Neural crest cell (in vitro differentiated cells): ENCODE results near the gene SS18L1. TPM values are rescaled to one million over a fixed set of nuclear protein-coding genes. Genes with fewer than 3 reads are reported as not detected.

Experiments used
- DNase-seq: peaks from one replicate; pipeline ENCODE4 v3.0.0; 2021; ENCODE audit warnings: low read depth, mixed read lengths, low spot score
- H3K27ac Mint-ChIP-seq: one replicate; pipeline ENCODE4 v1.8.0; 2021; ENCODE audit warnings: mild to moderate bottlenecking, mixed read lengths; ENCODE audit not compliant: unreplicated experiment
- H3K27me3 Mint-ChIP-seq: 2 replicates; pipeline ENCODE4 v1.8.0; 2021; ENCODE audit warnings: low read depth, mild to moderate bottlenecking, mixed read lengths
- H3K36me3 Mint-ChIP-seq: 2 replicates; pipeline ENCODE4 v1.8.0; 2021; ENCODE audit warnings: low read depth, mild to moderate bottlenecking, mixed read lengths
- H3K4me1 Mint-ChIP-seq: 2 replicates; pipeline ENCODE4 v1.8.0; 2021; ENCODE audit warnings: mixed read lengths
- H3K4me3 Mint-ChIP-seq: one replicate; pipeline ENCODE4 v1.8.0; 2021; ENCODE audit warnings: mild to moderate bottlenecking, mixed read lengths
- H3K9me3 Mint-ChIP-seq: 2 replicates; pipeline ENCODE4 v1.8.0; 2021; ENCODE audit warnings: mixed read lengths
- total RNA-seq: library from RNA; stranded (reverse); gene quantifications from 2 replicates; pipeline ENCODE4 v1.2.1, GENCODE V29; 2021
- TF ChIP-seq, protein P1 (sequence below): fragments of 200-600 bp; sonication (generic); conservative IDR thresholded peaks from 2 replicates; pipeline ENCODE4 v1.5.0; 2021; ENCODE audit warnings: antibody characterized with exemption, mild to moderate bottlenecking

The SS18L1 gene
- total RNA-seq, 1 donor from 2014 or later: 30.0 TPM

DNA sequence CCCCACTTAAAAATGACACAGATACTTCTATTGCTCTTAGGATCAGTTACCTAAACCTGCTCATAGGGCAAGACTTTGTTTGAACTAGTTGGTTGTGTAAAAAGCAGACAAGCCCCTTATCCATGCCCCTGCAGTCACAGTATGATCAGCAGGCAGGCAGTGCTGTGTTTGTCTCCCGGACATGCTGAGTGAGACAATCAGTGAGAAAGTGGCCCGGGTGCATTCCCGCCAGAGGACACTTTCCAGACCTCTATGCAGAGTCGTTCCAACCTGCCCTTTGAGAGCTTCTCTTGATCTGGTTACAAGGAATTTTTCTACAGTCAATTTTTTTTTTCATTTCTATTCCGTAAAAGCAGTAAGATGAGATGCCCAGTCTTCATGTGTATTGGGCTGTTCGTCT is 15.1 kb upstream of the SS18L1 start:
- H3K27me3 Mint-ChIP-seq: no peaks in the 10 kb centered on the region
- DNase-seq: no peak
- H3K9me3 Mint-ChIP-seq: no peaks in the 10 kb centered on the region
- peaks cover 12% of the 10 kb centered on the region for H3K4me1 Mint-ChIP-seq
- H3K4me3 Mint-ChIP-seq: peak overlapping the region; percentile 28
- TF ChIP-seq, protein P1, sequence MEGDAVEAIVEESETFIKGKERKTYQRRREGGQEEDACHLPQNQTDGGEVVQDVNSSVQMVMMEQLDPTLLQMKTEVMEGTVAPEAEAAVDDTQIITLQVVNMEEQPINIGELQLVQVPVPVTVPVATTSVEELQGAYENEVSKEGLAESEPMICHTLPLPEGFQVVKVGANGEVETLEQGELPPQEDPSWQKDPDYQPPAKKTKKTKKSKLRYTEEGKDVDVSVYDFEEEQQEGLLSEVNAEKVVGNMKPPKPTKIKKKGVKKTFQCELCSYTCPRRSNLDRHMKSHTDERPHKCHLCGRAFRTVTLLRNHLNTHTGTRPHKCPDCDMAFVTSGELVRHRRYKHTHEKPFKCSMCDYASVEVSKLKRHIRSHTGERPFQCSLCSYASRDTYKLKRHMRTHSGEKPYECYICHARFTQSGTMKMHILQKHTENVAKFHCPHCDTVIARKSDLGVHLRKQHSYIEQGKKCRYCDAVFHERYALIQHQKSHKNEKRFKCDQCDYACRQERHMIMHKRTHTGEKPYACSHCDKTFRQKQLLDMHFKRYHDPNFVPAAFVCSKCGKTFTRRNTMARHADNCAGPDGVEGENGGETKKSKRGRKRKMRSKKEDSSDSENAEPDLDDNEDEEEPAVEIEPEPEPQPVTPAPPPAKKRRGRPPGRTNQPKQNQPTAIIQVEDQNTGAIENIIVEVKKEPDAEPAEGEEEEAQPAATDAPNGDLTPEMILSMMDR: no peak
- peaks cover 30% of the 10 kb centered on the region for H3K36me3 Mint-ChIP-seq
- H3K27ac Mint-ChIP-seq: no peak overlapping the region

- no peaks in the 10 kb centered on the region for H3K27me3 Mint-ChIP-seq
- TF ChIP-seq, protein P1: no peak
- no peaks in the 10 kb centered on the region for H3K9me3 Mint-ChIP-seq
- DNase-seq: no peak
- no peak overlapping the region for H3K4me3 Mint-ChIP-seq
- no peaks in the 10 kb centered on the region for H3K4me1 Mint-ChIP-seq
- peaks cover 27% of the 10 kb centered on the region for H3K36me3 Mint-ChIP-seq
- no peak overlapping the region for H3K27ac Mint-ChIP-seq
These were observed 13.6 kb upstream of the SS18L1 start for GRCh38 chr20:62129731-62130531.

GRCh38 chr20:62131560-62132320 is 11.8 kb upstream of the SS18L1 start:
- Mint-ChIP-seq H3K36me3 (peaks cover 27% of the 10 kb centered on the region), H3K27me3 (no peaks in the 10 kb centered on the region), H3K4me1 (no peaks in the 10 kb centered on the region), H3K27ac (peak overlapping the region; percentile 53), H3K4me3 (peak overlapping the region; percentile 44), H3K9me3 (no peaks in the 10 kb centered on the region)
- no peak for DNase-seq
- TF ChIP-seq, protein P1: no peak

GRCh38 chr20:62132421-62132820 is 11.1 kb upstream of the SS18L1 start:
- H3K4me3 Mint-ChIP-seq: no peak overlapping the region
- no peaks in the 10 kb centered on the region for H3K27me3 Mint-ChIP-seq
- no peak for DNase-seq
- TF ChIP-seq, protein P1: no peak
- peak overlapping the region; percentile 53 for H3K27ac Mint-ChIP-seq
- H3K9me3 Mint-ChIP-seq: no peaks in the 10 kb centered on the region
- peaks cover 30% of the 10 kb centered on the region for H3K36me3 Mint-ChIP-seq
- H3K4me1 Mint-ChIP-seq: no peaks in the 10 kb centered on the region

DNA sequence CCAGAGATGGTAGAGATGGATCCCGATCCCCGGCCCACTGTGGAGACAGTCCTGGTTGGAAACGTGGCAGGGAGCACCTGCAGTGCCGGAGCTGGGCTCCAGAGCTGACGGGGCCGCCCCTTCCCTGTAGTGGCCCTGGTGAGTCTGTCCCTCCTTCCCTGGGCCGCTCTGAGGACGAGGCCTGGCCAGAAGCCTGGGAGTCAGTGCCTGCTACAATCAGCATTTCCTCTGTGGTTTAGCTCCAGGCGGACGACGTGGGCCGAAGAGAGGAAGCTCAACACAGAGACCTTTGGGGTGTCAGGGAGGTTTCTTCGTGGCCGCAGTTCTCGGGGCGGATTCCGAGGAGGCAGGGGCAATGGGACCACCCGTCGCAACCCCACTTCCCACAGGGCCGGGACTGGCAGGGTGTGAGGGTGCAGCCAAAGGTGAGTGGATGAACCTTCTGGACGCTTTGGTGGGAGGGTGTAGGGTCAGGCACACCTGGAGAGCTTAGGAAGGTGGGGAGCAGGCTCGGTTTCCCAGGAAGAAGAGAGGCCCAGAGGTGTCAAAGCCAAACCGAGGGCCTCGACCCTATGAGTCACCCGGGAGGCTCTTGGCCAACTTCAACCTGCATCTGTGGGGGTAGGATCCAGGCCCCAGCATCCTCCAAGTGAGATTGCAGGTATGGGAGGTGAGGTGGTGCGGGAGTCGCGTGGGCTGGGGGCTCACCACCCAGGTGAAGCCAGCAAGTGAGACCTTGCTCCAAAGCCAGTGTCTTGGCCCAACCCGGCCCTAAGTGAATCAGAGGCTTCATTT is 10.3 kb upstream of the SS18L1 start:
- H3K4me1 Mint-ChIP-seq: no peaks in the 10 kb centered on the region
- H3K27me3 Mint-ChIP-seq: no peaks in the 10 kb centered on the region
- H3K4me3 Mint-ChIP-seq: peak overlapping the region; percentile 45
- DNase-seq: no peak
- peaks cover 32% of the 10 kb centered on the region for H3K36me3 Mint-ChIP-seq
- H3K27ac Mint-ChIP-seq: no peak overlapping the region
- H3K9me3 Mint-ChIP-seq: no peaks in the 10 kb centered on the region
- TF ChIP-seq, protein P1: no peak
